H1 (cell line): Measurements from ENCODE around the gene BRIP1. TPM values are rescaled to one million over a fixed set of nuclear protein-coding genes. Genes with fewer than 3 reads are reported as not detected.
"Not testable (repeated sequence)": the region's sequence is repeated elsewhere in the genome, so short reads cannot be mapped to it uniquely, and the experiment has no call there.

ENCODE experiments used
- CTCF ChIA-PET: fragments of 300-600 bp; sonication (Branson Sonifier 250); formaldehyde crosslinking; loops from one replicate; lab custom pipeline; 2021; ENCODE audit not compliant: partially characterized antibody; lab: Charles Lee
- POLR2A ChIA-PET: fragments of 300-600 bp; sonication (Branson Sonifier 250); formaldehyde crosslinking; loops from one replicate; lab custom pipeline; 2021; ENCODE audit warnings: inconsistent platforms; ENCODE audit not compliant: partially characterized antibody; lab: Charles Lee
- DNase-seq, 2 experiments: peaks; one replicate each; pipeline versions ENCODE4 v3.0.0 to v3.0.0-alpha.2; 2010 to 2022; ENCODE audit warnings: low spot score in 2 of 2, low read depth in 1 of 2, mixed read lengths in 1 of 2
- FAIRE-seq: peaks from 2 replicates; lab custom pipeline; 2011; peaks lifted over from hg19 to GRCh38; lab: Jason Lieb, UNC
- H2AFZ ChIP-seq: 2 replicates; pipeline ENCODE4 v1.8.1; 2012; ENCODE audit warnings: low read length, inconsistent platforms
- H2AK5ac ChIP-seq: 2 replicates; pipeline ENCODE4 v1.6.1; 2013; ENCODE audit warnings: low read depth, low read length
- H2BK120ac ChIP-seq: replicated peaks from 2 replicates; pipeline ENCODE3; 2013; ENCODE audit warnings: low read depth, low read length, inconsistent platforms
- H2BK12ac ChIP-seq: 2 replicates; pipeline ENCODE4 v1.6.1; 2013; ENCODE audit warnings: low read depth, low read length
- H2BK15ac ChIP-seq: 2 replicates; pipeline ENCODE4 v1.6.1; 2013; ENCODE audit warnings: low read length
- H2BK20ac ChIP-seq: 2 replicates; pipeline ENCODE4 v1.6.1; 2013; ENCODE audit warnings: low read length
- H2BK5ac ChIP-seq: 2 replicates; pipeline ENCODE4 v1.6.1; 2013; ENCODE audit warnings: low read depth, low read length
- H3K14ac ChIP-seq: 2 replicates; pipeline ENCODE4 v1.6.1; 2013; ENCODE audit warnings: inconsistent platforms; ENCODE audit not compliant: insufficient read length
- H3K18ac ChIP-seq: 2 replicates; pipeline ENCODE4 v1.6.1; 2013; ENCODE audit warnings: low read length; ENCODE audit errors: extremely low read depth
- H3K23ac ChIP-seq: 2 replicates; pipeline ENCODE4 v1.6.1; 2013; ENCODE audit warnings: inconsistent platforms; ENCODE audit not compliant: insufficient read length
- H3K23me2 ChIP-seq: 2 replicates; pipeline ENCODE4 v1.6.1; 2013; ENCODE audit warnings: low read depth, low read length
- H3K27ac ChIP-seq: 2 replicates; pipeline ENCODE4 v1.6.1; 2011; ENCODE audit warnings: low read depth, low read length, inconsistent platforms
- H3K27me3 ChIP-seq, 4 experiments: replicated peaks in 1 of 4; 1 replicate in 1 of 4; 2 replicates in 3 of 4; pipeline versions ENCODE4 v1.6.1 to v1.8.1; 2011 to 2013; ENCODE audit warnings: low read length in 3 of 4, mild to moderate bottlenecking in 3 of 4, inconsistent platforms in 2 of 4, mixed read lengths in 2 of 4, moderate library complexity in 1 of 4; ENCODE audit not compliant: control insufficient read depth in 3 of 4, insufficient read depth in 3 of 4; ENCODE audit errors: extremely low read depth in 1 of 4
- H3K36me3 ChIP-seq, 4 experiments: 2 replicates each; pipeline versions ENCODE4 v1.6.1 to v1.8.1; 2011 to 2013; ENCODE audit warnings: mild to moderate bottlenecking in 4 of 4, low read length in 3 of 4, moderate library complexity in 2 of 4, control low read depth in 1 of 4, inconsistent platforms in 1 of 4; ENCODE audit not compliant: insufficient read depth in 4 of 4, control insufficient read depth in 2 of 4
- H3K4ac ChIP-seq: replicated peaks from 2 replicates; pipeline ENCODE3; 2013; ENCODE audit warnings: low read length, low read depth, mixed read lengths, inconsistent platforms; ENCODE audit not compliant: insufficient read length
- H3K4me1 ChIP-seq, 4 experiments: replicated peaks in 1 of 4; 1 replicate in 1 of 4; 2 replicates in 3 of 4; pipeline versions ENCODE4 v1.6.1 to v1.8.1; 2011 to 2013; ENCODE audit warnings: low read length in 3 of 4, inconsistent platforms in 2 of 4, mixed read lengths in 1 of 4; ENCODE audit not compliant: insufficient read depth in 4 of 4, control insufficient read depth in 3 of 4
- H3K4me2 ChIP-seq, 2 experiments: 2 replicates each; pipeline versions ENCODE4 v1.6.1 to v1.8.1; 2011 to 2013; ENCODE audit warnings: low read depth in 2 of 2, low read length in 2 of 2, control low read depth in 1 of 2, inconsistent platforms in 1 of 2, mild to moderate bottlenecking in 1 of 2; ENCODE audit not compliant: insufficient read depth in 1 of 2
- H3K4me3 ChIP-seq, 4 experiments: fragments of 200-600, 300-600 bp in 1 of 4; sonication (generic), shearing (Covaris generic), sonication (Bioruptor Twin) in 1 of 4; 2 replicates each; pipeline versions ENCODE4 v1.5.1 to v1.8.1; 2011 to 2016; ENCODE audit warnings: low read length in 4 of 4, low read depth in 3 of 4, control low read depth in 2 of 4, inconsistent platforms in 2 of 4, mild to moderate bottlenecking in 2 of 4, mixed read lengths in 1 of 4, moderate library complexity in 1 of 4; ENCODE audit not compliant: insufficient read depth in 2 of 4; ENCODE audit errors: extremely low read depth in 1 of 4
- H3K56ac ChIP-seq: replicated peaks from 2 replicates; pipeline ENCODE3; 2013; ENCODE audit warnings: low read depth, mild to moderate bottlenecking, mixed read lengths, low read length, inconsistent platforms; ENCODE audit not compliant: insufficient read length
- H3K79me1 ChIP-seq: 2 replicates; pipeline ENCODE4 v1.6.1; 2013; ENCODE audit warnings: low read depth, low read length, control low read depth
- H3K79me2 ChIP-seq, 2 experiments: 2 replicates each; pipeline versions ENCODE4 v1.6.1 to v1.8.1; 2012 to 2013; ENCODE audit warnings: low read length in 2 of 2, mild to moderate bottlenecking in 2 of 2, inconsistent platforms in 1 of 2; ENCODE audit not compliant: insufficient read depth in 2 of 2, control insufficient read depth in 1 of 2
- H3K9ac ChIP-seq, 4 experiments: replicated peaks in 1 of 4; 1 replicate in 1 of 4; 2 replicates in 3 of 4; pipeline versions ENCODE4 v1.6.1 to v1.8.1; 2011 to 2013; ENCODE audit warnings: low read depth in 3 of 4, low read length in 3 of 4, control low read depth in 2 of 4, mild to moderate bottlenecking in 2 of 4, moderate library complexity in 2 of 4, inconsistent platforms in 1 of 4; ENCODE audit errors: extremely low read depth in 1 of 4
- H3K9me3 ChIP-seq, 2 experiments: 2 replicates each; pipeline versions ENCODE4 v1.6.1 to v1.8.1; 2012 to 2013; ENCODE audit warnings: mild to moderate bottlenecking in 2 of 2, moderate library complexity in 2 of 2, control low read depth in 1 of 2, inconsistent platforms in 1 of 2, low read depth in 1 of 2, low read length in 1 of 2, mixed read lengths in 1 of 2; ENCODE audit not compliant: insufficient read depth in 2 of 2
- H4K20me1 ChIP-seq, 2 experiments: replicated peaks in 1 of 2; 2 replicates each; pipeline versions ENCODE3 to v1.8.1; 2011 to 2013; ENCODE audit warnings: inconsistent platforms in 2 of 2, low read length in 2 of 2, mild to moderate bottlenecking in 1 of 2; ENCODE audit not compliant: insufficient read depth in 2 of 2, control insufficient read depth in 1 of 2
- H4K5ac ChIP-seq: 2 replicates; pipeline ENCODE4 v1.6.1; 2013; ENCODE audit warnings: low read length, low read depth, mixed read lengths, inconsistent platforms; ENCODE audit not compliant: insufficient read length
- H4K8ac ChIP-seq: 2 replicates; pipeline ENCODE4 v1.8.0; 2013; ENCODE audit warnings: mild to moderate bottlenecking, moderate library complexity, low read length, inconsistent platforms; ENCODE audit not compliant: insufficient read depth; ENCODE audit errors: extremely low read depth
- H4K91ac ChIP-seq: replicated peaks from 2 replicates; pipeline ENCODE3; 2013; ENCODE audit warnings: low read length, mixed read lengths, inconsistent platforms; ENCODE audit not compliant: insufficient read length
- WGBS, 2 experiments: shearing (Covaris generic) in 1 of 2; methylation state at CpG; one replicate each; pipeline versions ENCODE4 v1.1.6 to v1.1.7; 2013 to 2015; ENCODE audit warnings: low lambda C conversion rate in 2 of 2, mixed read lengths in 2 of 2, inconsistent platforms in 1 of 2, low coverage in 1 of 2, missing lambda C conversion rate in 1 of 2; ENCODE audit not compliant: insufficient replicate concordance in 2 of 2, insufficient coverage in 1 of 2, insufficient read length in 1 of 2; ENCODE audit errors: extremely low coverage in 1 of 2, missing lambda C conversion rate in 1 of 2; 5-methylcytosine and 5-hydroxymethylcytosine counted together
- polyA plus RNA-seq, 7 experiments: library from polyadenylated mRNA; depleted of rRNA in 3 of 7; stranded (reverse) in 5 of 7; unstranded in 2 of 7; fragments of >200 nt in 5 of 7; fragments of 200-250 nt in 2 of 7; gene quantifications; 1 replicate in 5 of 7; 2 replicates in 1 of 7; 4 replicates in 1 of 7; pipeline versions ENCODE4 v1.2.1 to v1.2.3, GENCODE V29; 2011 to 2013; ENCODE audit warnings: missing spikeins in 2 of 7, mixed read lengths in 2 of 7
- total RNA-seq: library from RNA; stranded (reverse); fragmentation: NEBNext Ultra II Directional; extraction: Animal tissue kit (Norgen Biotek cat#: 25700); gene quantifications from 2 replicates; pipeline ENCODE4 v1.2.1, GENCODE V29; 2021

The BRIP1 gene
- total and polyA plus RNA-seq, 2 of the 8 experiments (the other 6 are each of a cell fraction or from before 2014, with no cell fraction given): 5.8 to 19.2 TPM

DNA sequence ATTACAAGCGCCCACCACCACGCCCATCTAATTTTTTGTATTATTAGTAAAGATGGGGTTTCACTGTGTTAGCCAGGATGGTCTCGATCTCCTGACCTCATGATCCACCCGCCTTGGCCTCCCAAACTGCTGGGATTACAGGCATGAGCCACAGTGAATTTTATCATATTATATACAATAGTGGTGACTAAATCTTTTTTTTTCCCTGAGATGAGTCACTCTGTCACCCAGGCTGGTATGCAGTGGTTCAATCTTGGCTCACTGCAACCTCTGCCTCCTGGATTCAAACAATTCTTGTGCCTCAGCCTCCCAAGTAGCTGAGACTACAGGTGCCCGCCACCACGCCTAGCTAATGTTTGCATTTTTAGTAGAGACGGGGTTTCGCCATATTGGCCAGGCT is 22.5 kb upstream of the BRIP1 start:
- not testable (repeated sequence) for H4K8ac ChIP-seq, H3K4me2 ChIP-seq, H3K4me3 ChIP-seq, H2BK5ac ChIP-seq, H4K20me1 ChIP-seq, H3K9me3 ChIP-seq, H2AK5ac ChIP-seq, DNase-seq, H4K91ac ChIP-seq, H2BK20ac ChIP-seq, FAIRE-seq, H2BK120ac ChIP-seq, H3K23me2 ChIP-seq, H3K18ac ChIP-seq, H3K79me1 ChIP-seq, H2AFZ ChIP-seq, H2BK15ac ChIP-seq, H3K14ac ChIP-seq, H3K27me3 ChIP-seq, H4K5ac ChIP-seq, H3K23ac ChIP-seq, H3K27ac ChIP-seq, H3K4me1 ChIP-seq, H2BK12ac ChIP-seq, H3K79me2 ChIP-seq, H3K9ac ChIP-seq, H3K56ac ChIP-seq, H3K4ac ChIP-seq
- 94% methylated on average over 8 of the region's 8 CpGs; no CpG with 5 or more reads in 1 of the 2 experiments for WGBS, 2 experiments
- peaks cover 0 to 24% (median 1%) of the 10 kb centered on the region in 4 experiments; a peak in 3 of 8 replicates for H3K36me3 ChIP-seq
- ChIA-PET POLR2A (interaction anchor here (2.0 kb wide), 1 partner anchor 23 kb away, joined by 5 read pairs; the partner anchor contains the start of gene BRIP1), CTCF (interaction anchor here (1.0 to 1.2 kb wide), 2 partner anchors 13 to 422 kb away, joined by 3 to 5 read pairs; no protein-coding TSS in a partner anchor)
